Activated CD4-positive, alpha-beta memory T cell treated with anti-CD3 and anti-CD28 coated beads for 36 hours (primary cell): ENCODE measurements around the gene CEMIP2. TPM values are rescaled to one million over a fixed set of nuclear protein-coding genes. Genes with fewer than 3 reads are reported as not detected.

ENCODE experiments used
- CTCF ChIA-PET: fragments of 350-600 bp; sonication (Branson Sonifier 250); formaldehyde crosslinking; loops from one replicate; lab custom pipeline; 2021; ENCODE audit warnings: antibody characterized with exemption, inconsistent platforms; lab: Charles Lee
- POLR2A ChIA-PET: fragments of 350-600 bp; sonication (Branson Sonifier 250); formaldehyde crosslinking; loops from one replicate; lab custom pipeline; 2021; ENCODE audit warnings: antibody characterized with exemption; lab: Charles Lee
- DNase-seq: peaks from one replicate; pipeline ENCODE4 v3.0.0-alpha.2; 2020
- H3K27ac Mint-ChIP-seq: one replicate; pipeline ENCODE4 v1.8.0; 2021; ENCODE audit warnings: mixed read lengths
- H3K27me3 Mint-ChIP-seq: one replicate; pipeline ENCODE4 v1.8.0; 2021; ENCODE audit warnings: mixed read lengths
- H3K36me3 Mint-ChIP-seq: one replicate; pipeline ENCODE4 v1.8.0; 2021; ENCODE audit warnings: mixed read lengths
- H3K4me1 Mint-ChIP-seq: one replicate; pipeline ENCODE4 v1.8.0; 2021; ENCODE audit warnings: low read depth, mixed read lengths
- H3K4me3 Mint-ChIP-seq: one replicate; pipeline ENCODE4 v1.8.0; 2021; ENCODE audit warnings: mild to moderate bottlenecking, mixed read lengths
- H3K9me3 Mint-ChIP-seq: one replicate; pipeline ENCODE4 v1.8.0; 2021; ENCODE audit warnings: mixed read lengths
- intact Hi-C: fragments of 100-400 bp; cut with micrococcal nuclease; formaldehyde crosslinking; loops from one replicate; pipeline ENCODE4 v1.15.1; 2023
- total RNA-seq, 2 experiments: library from RNA; stranded (reverse); gene quantifications; one replicate each; pipeline ENCODE4 v1.2.3, GENCODE V29; 2021

The CEMIP2 gene
- total RNA-seq, 2 experiments from 2014 or later = 56.5 to 70.1 TPM

DNA sequence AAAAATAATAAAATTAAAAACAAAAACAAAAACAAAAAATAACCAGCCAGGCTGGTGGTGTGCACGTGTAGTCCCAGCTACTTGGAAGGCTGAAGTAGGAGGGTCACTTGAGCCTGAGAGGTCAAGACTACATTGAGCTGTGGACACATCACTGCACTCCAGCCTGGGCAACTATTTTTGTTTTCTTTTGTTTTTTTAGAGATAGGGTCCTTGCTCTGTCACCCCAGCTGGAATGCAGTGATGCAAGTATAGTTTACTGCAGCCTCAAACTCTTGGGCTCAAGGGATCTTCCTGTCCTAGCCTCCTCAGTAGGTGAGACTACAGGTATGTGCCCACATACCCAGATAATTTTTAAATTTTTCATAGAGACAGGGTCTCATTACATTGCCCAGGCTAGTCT lies 80.6 kb downstream of the CEMIP2 start:
- CTCF ChIA-PET = no interaction called here
- H3K27ac Mint-ChIP-seq = no peak overlapping the region
- H3K36me3 Mint-ChIP-seq = peaks cover 54% of the 10 kb centered on the region
- H3K9me3 Mint-ChIP-seq = no peaks in the 10 kb centered on the region
- peaks cover 48% of the 10 kb centered on the region for H3K4me1 Mint-ChIP-seq
- no peak overlapping the region for H3K4me3 Mint-ChIP-seq
- no peak for DNase-seq
- POLR2A ChIA-PET = no interaction called here
- H3K27me3 Mint-ChIP-seq = no peaks in the 10 kb centered on the region
- intact Hi-C loops = loop anchor here (5.0 to 10.0 kb wide), 2 partner anchors 35 to 227 kb away; partner anchors contain the start of genes ABHD17B and C9orf85

DNA sequence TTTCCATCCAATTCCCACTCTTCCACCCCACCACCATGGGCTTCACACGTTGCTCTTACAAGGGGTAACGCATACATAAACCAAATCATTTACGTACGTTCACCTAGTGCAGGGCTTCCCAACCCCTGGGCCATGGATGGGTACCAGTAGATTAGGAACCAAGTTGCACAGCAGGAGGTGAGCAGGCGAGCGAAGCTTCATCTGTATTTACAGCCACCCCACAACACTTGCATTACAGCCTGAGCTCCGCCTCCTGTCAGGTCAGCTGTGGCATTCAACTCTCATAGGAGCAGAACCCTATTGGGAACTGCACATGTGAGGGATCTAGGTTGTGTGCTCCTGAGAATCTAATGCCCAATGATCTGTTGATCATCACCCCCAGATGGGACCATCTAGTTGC lies 82.3 kb downstream of the CEMIP2 start:
- Mint-ChIP-seq H3K4me1 (peaks cover 51% of the 10 kb centered on the region), H3K36me3 (peaks cover 52% of the 10 kb centered on the region), H3K9me3 (no peaks in the 10 kb centered on the region), H3K27me3 (no peaks in the 10 kb centered on the region), H3K4me3 (no peak overlapping the region), H3K27ac (peak overlapping the region; percentile 46)
- POLR2A ChIA-PET = interaction anchor here (1.0 to 1.4 kb wide), 2 partner anchors 81 to 83 kb away, joined by 4 read pairs; partner anchors contain the start of gene CEMIP2
- CTCF ChIA-PET = interaction anchor here (0.7 to 2.2 kb wide), 4 partner anchors 30 to 402 kb away, joined by 3 to 9 read pairs (median 3); partner anchors contain the start of gene CEMIP2
- intact Hi-C loops = loop anchor here (2.0 to 10.0 kb wide), 4 partner anchors 36 to 229 kb away; partner anchors contain the start of genes ABHD17B, C9orf85 and CEMIP2
- DNase-seq = no peak

DNA sequence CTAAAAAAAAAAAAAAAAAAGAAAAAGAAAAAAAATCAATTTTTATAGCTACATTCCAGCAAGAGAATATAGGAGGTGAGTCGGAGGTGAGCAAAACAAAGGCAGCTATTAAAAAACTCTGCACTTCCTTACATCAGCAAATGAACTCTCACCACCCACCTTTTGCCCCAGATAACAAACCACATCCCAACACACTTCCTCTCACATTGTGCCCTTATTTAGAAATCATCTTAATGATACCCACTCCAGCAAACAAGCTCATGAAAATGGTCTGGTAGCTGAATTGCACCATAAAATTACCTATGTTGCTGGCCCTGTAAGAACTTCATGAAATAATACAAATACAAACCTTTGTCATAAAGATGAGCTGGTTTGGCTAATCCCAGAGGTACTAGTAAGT lies 82.9 kb downstream of the CEMIP2 start:
- peaks cover 49% of the 10 kb centered on the region for H3K36me3 Mint-ChIP-seq
- POLR2A ChIA-PET = interaction anchor here (0.8 to 1.4 kb wide), 3 partner anchors 81 to 83 kb away, joined by 3 to 4 read pairs (median 4); partner anchors contain the start of gene CEMIP2
- peak overlapping the region; percentile 46 for H3K27ac Mint-ChIP-seq
- no peaks in the 10 kb centered on the region for H3K9me3 Mint-ChIP-seq
- peak; percentile 52 for DNase-seq
- intact Hi-C loops = loop anchor here (2.0 to 10.0 kb wide), 4 partner anchors 37 to 229 kb away; partner anchors contain the start of genes ABHD17B, C9orf85 and CEMIP2
- no peak overlapping the region for H3K4me3 Mint-ChIP-seq
- peaks cover 48% of the 10 kb centered on the region for H3K4me1 Mint-ChIP-seq
- no peaks in the 10 kb centered on the region for H3K27me3 Mint-ChIP-seq
- CTCF ChIA-PET = interaction anchor here (0.7 to 2.2 kb wide), 5 partner anchors 18 to 401 kb away, joined by 3 to 9 read pairs (median 3); no protein-coding TSS in a partner anchor

DNA sequence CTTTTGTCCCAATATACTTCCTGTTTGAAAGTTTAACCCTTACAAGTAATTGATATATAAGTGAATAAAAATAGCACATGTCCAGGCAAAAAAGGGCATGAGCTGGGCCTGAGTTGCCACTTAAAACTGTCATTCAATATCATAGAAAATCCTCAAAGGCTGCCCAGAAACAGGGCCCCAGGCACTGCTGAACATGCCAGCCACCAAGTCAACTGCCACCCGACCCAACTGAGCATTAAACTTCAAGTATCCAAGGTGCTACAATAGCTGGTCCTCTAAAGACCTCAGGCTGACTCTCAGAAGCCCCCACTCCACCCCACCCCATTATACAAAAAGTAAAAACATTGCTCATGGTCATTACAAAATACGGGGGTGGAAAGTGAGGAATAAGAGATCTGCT lies 83.7 kb downstream of the CEMIP2 start:
- no peak overlapping the region for H3K27ac Mint-ChIP-seq
- POLR2A ChIA-PET = interaction anchor here (0.8 to 1.2 kb wide), 2 partner anchors 63 to 82 kb away, joined by 3 to 4 read pairs; no protein-coding TSS in a partner anchor

DNA sequence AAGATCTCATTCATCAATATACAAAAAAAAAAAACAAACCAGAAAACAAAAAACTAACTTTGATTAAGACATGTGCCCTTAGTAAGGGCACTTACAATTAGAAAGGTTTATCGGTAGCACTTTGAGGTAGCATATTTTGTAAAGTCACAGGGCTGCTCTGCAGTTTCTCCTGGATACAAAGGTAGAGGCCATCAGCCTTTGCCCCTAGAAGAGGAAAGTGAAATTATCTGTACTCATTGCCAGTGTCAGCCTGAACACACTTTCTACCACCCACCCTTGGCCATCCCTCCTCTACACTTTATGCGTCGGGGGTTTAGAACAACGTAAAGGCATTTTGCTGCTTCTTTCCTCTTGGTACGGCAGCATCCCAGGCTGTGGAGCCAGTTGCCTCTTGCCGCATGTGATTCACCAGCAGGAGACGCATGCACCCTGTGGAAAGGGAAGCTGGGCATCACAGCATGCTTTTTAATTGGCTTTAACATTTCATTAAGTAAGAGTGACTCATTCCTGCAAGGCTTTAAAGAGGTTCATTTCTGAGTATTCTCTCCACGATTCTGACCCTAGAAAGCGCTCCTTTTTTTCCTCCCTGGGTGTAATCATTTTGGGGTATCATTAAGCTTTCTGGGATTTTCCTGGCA lies 84.6 kb downstream of the CEMIP2 start:
- peaks cover 34% of the 10 kb centered on the region for H3K36me3 Mint-ChIP-seq
- ChIA-PET POLR2A (interaction anchor here (1.2 kb wide), 1 partner anchor 64 kb away, joined by 4 read pairs; no protein-coding TSS in a partner anchor), CTCF (interaction anchor here (0.6 to 2.2 kb wide), 4 partner anchors 19 to 135 kb away, joined by 3 to 9 read pairs (median 4); no protein-coding TSS in a partner anchor)
- no peak overlapping the region for H3K4me3 Mint-ChIP-seq
- peaks cover 38% of the 10 kb centered on the region for H3K4me1 Mint-ChIP-seq
- no peaks in the 10 kb centered on the region for H3K27me3 Mint-ChIP-seq
- no peak overlapping the region for H3K27ac Mint-ChIP-seq
- no peaks in the 10 kb centered on the region for H3K9me3 Mint-ChIP-seq
- intact Hi-C loops = loop anchor here (2.0 to 10.0 kb wide), 3 partner anchors 45 to 231 kb away; partner anchors contain the start of genes ABHD17B, C9orf85 and CEMIP2
- no peak for DNase-seq

More for the DNA sequence above, 83.7 kb downstream of the CEMIP2 start:
- CTCF ChIA-PET = interaction anchor here (1.2 to 2.2 kb wide), 4 partner anchors 19 to 341 kb away, joined by 3 to 9 read pairs (median 4); no protein-coding TSS in a partner anchor
- intact Hi-C loops = loop anchor here (2.0 to 10.0 kb wide), 3 partner anchors 46 to 230 kb away; partner anchors contain the start of genes ABHD17B, C9orf85 and CEMIP2
- no peaks in the 10 kb centered on the region for H3K9me3 Mint-ChIP-seq
- peaks cover 41% of the 10 kb centered on the region for H3K36me3 Mint-ChIP-seq
- H3K27me3 Mint-ChIP-seq = no peaks in the 10 kb centered on the region
- DNase-seq = no peak
- no peak overlapping the region for H3K4me3 Mint-ChIP-seq
- H3K4me1 Mint-ChIP-seq = peaks cover 43% of the 10 kb centered on the region

DNA sequence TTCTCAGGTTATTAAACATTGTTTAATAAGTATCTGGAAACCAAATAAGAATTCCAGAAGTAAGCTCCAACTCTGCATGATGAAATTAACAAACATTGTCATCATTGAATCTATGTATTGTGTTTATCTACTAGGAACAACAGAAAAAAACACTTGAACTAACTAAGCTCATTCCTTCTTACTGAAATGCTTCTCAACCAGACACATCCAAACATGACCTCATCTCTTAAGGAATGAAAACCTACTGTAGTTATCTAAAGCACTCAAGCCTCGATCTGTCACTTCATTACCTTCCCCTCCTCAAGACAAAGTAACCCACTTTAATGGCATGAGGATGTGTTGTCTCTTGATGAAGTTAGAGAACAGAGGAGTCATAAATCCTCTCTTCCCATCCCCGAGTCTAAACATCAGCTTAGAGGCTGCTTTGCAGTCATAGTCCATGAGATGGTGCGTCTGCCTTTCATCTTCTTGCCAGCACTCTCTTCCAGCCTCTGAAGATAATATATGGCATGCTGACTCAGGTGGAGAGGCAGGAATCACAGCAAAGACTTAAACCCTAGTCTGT lies 86.5 kb downstream of the CEMIP2 start:
- POLR2A ChIA-PET = no interaction called here
- Mint-ChIP-seq H3K9me3 (no peaks in the 10 kb centered on the region), H3K27me3 (no peaks in the 10 kb centered on the region), H3K36me3 (peaks cover 23% of the 10 kb centered on the region), H3K4me1 (peaks cover 41% of the 10 kb centered on the region), H3K27ac (no peak overlapping the region), H3K4me3 (no peak overlapping the region)
- CTCF ChIA-PET = interaction anchor here (1.9 kb wide), 1 partner anchor 77 kb away, joined by 5 read pairs; no protein-coding TSS in a partner anchor
- no peak for DNase-seq
- intact Hi-C loops = loop anchor here (10.0 kb wide), 1 partner anchor 233 kb away; the partner anchor contains the start of genes ABHD17B and C9orf85

DNA sequence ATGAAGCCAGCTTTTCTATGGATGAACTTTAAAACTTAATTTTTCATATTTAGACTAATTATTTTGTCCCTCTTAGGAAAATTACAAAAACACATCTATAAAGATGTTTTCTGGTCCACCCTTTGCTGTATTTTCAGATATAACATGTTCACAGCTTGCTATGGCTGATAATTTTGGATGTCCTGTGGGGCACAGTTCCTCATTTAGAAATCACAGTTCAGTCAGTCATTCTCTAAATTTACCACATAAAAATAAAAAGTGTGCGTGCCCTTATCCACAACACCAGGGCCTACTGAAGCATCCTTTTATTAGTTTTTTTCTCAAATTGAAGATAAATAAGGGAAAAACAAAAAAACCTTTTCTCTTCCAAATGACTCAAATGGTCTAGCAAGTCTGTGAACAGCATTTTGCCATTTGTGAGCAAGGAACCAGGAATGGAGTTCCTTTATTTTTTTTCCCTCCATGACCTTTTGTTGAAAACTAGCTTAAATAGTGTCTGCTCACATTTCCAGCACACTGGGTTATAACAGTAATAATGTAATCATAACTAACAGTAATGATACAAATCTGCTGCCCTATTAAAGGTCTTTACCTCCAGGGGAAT lies 87.1 kb downstream of the CEMIP2 start:
- no peak overlapping the region for H3K4me3 Mint-ChIP-seq
- ChIA-PET CTCF (interaction anchor here (1.9 kb wide), 1 partner anchor 76 kb away, joined by 5 read pairs; no protein-coding TSS in a partner anchor), POLR2A (no interaction called here)
- DNase-seq = no peak
- H3K27ac Mint-ChIP-seq = no peak overlapping the region
- H3K9me3 Mint-ChIP-seq = no peaks in the 10 kb centered on the region
- H3K4me1 Mint-ChIP-seq = peaks cover 40% of the 10 kb centered on the region
- no peaks in the 10 kb centered on the region for H3K27me3 Mint-ChIP-seq
- H3K36me3 Mint-ChIP-seq = peaks cover 23% of the 10 kb centered on the region
- intact Hi-C loops = loop anchor here (10.0 kb wide), 1 partner anchor 234 kb away; the partner anchor contains the start of genes ABHD17B and C9orf85

DNA sequence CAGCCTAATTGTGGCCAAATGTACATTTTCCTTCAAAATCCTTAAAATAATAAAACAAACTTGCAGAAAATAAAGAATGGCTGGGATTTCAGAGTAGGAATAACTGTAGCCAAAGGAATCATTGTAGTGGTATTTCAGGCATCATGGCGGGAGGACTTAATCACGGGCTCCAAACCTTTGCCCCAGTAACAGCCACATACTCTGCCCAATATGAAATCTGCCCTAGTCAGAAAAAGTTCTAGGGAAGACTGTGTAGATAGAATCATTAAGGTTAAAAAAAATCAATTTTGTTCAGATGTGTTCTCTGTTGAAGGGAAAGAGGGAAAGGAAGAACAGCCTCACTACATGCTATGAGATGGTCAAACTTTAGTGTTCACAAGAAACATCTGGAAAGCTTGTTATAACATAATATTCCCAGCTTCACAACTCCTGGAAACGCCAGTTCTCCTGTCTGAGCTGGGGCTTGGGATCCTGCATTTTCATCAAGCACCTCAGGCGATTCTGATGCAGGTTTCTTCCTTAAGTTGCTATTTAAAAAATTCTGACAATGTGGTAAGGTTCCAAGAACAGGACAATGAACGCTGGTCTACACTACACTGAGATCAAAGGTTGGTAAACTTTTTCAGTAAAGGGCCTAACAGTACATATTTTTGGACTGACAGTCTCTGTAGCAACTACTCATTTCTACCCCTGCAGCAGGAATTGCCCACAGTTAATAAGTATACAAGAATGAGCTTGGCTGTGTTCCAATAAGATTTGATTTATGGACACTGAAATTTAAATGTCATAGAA lies 87.9 kb downstream of the CEMIP2 start:
- H3K4me1 Mint-ChIP-seq = peaks cover 32% of the 10 kb centered on the region
- no peaks in the 10 kb centered on the region for H3K9me3 Mint-ChIP-seq
- H3K27ac Mint-ChIP-seq = no peak overlapping the region
- CTCF ChIA-PET = interaction anchor here (1.9 kb wide), 1 partner anchor 75 kb away, joined by 5 read pairs; no protein-coding TSS in a partner anchor
- no peak for DNase-seq
- no peaks in the 10 kb centered on the region for H3K27me3 Mint-ChIP-seq
- intact Hi-C loops = loop anchor here (10.0 kb wide), 1 partner anchor 234 kb away; the partner anchor contains the start of genes ABHD17B and C9orf85
- POLR2A ChIA-PET = no interaction called here
- H3K4me3 Mint-ChIP-seq = no peak overlapping the region
- H3K36me3 Mint-ChIP-seq = peaks cover 23% of the 10 kb centered on the region

DNA sequence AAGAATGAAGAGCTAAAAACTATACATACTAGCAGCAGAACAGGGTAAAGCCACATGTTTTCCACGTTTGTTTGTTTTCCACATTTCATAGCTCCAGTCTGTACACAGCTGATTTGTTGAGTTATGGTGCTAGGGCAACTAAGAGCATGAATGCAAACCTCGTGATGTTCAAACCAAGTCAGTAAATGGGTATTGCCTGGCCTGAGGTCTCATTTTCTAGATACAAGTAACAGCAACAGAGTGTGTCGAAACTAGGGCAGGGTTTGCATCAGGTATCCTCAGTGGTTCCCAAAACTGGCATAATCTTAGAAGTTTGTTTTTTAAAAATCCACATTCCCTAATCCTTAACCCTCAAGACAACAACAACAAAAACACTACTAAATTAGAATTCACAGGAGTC lies 89.3 kb downstream of the CEMIP2 start:
- H3K4me1 Mint-ChIP-seq = peaks cover 19% of the 10 kb centered on the region
- POLR2A ChIA-PET = interaction anchor here (0.7 kb wide), 1 partner anchor 36 kb away, joined by 4 read pairs; no protein-coding TSS in a partner anchor
- DNase-seq = no peak
- peaks cover 13% of the 10 kb centered on the region for H3K36me3 Mint-ChIP-seq
- CTCF ChIA-PET = interaction anchor here (0.8 kb wide), 1 partner anchor 36 kb away, joined by 3 read pairs; no protein-coding TSS in a partner anchor
- H3K27ac Mint-ChIP-seq = no peak overlapping the region
- intact Hi-C loops = no loop called here
- no peaks in the 10 kb centered on the region for H3K9me3 Mint-ChIP-seq
- H3K27me3 Mint-ChIP-seq = no peaks in the 10 kb centered on the region
- no peak overlapping the region for H3K4me3 Mint-ChIP-seq

DNA sequence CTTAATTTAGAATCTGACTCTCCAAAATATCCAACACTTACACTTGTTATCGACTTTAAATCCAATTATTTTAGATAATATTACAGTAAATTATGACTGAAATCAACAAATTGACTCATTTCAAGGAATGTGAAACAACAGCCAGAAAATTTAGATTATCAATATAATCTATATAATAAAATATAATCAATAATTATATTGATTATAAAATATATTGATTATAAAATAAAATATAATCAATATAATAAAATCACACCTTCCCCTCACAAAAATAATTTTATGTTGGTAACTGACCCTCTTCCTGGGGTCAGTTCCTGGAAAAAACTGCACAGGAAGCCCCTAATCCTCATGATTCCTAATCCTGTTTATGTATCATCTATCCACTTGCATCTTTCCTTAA lies 91.1 kb downstream of the CEMIP2 start:
- Mint-ChIP-seq H3K9me3 (no peaks in the 10 kb centered on the region), H3K4me1 (peaks cover 15% of the 10 kb centered on the region), H3K27ac (no peak overlapping the region), H3K27me3 (no peaks in the 10 kb centered on the region), H3K4me3 (no peak overlapping the region), H3K36me3 (peaks cover 5% of the 10 kb centered on the region)
- POLR2A ChIA-PET = no interaction called here
- intact Hi-C loops = no loop called here
- no peak for DNase-seq
- CTCF ChIA-PET = no interaction called here
